M059J (cell line): ENCODE measurements around the gene CD28. TPM values are rescaled to one million over a fixed set of nuclear protein-coding genes. Genes with fewer than 3 reads are reported as not detected.
"Not testable (repeated sequence)": the region's sequence is repeated elsewhere in the genome, so short reads cannot be mapped to it uniquely, and the experiment has no call there.

Experiments used
- DNase-seq: peaks from one replicate; pipeline ENCODE4 v3.0.0-alpha.2; 2012; ENCODE audit warnings: low read depth
- total RNA-seq: library from RNA; depleted of rRNA; stranded (reverse); fragments of >200 nt; shearing (Covaris generic); gene quantifications from 2 replicates; pipeline ENCODE4 v1.2.3, GENCODE V29; 2014

Gene CD28
- total RNA-seq, 1 experiment from 2014 or later: not detected

DNA sequence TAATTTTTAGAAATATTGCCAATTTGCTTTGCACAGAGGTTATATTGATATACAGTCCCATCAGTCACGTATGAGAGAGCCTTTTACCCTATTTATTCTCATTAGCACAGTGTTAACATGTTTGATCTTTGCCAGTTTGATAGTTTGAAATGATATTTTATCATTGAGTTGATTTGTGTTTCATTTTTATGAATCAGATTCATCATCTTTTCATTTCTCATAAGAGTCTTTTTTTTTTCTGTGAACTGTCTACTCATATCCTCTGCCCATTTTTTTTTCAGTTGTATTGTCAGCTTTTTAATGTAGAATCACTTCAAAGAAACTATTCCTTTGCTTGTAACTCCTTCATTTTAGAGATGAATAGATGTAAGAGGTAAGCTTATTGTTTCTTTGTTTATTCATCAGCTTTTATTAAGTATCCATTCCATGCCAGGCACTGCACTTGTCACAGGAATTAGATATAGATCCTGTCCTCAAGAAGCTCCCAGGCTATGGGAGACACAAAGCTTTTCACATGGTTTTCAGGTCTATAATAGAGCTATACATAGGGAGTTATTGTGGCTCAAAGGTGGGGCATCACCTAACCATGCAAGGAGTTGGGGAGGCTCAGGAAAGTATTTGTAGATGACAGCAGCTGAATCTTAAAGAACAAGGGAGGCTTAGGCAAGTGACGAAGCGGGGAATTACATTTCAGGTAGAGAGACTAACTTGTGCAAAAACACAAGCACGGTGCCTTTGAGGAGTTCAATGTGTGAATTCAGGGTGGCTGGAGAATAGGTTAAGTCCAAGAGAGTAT is 42.1 kb downstream of the CD28 start:
- no peak for DNase-seq

DNA sequence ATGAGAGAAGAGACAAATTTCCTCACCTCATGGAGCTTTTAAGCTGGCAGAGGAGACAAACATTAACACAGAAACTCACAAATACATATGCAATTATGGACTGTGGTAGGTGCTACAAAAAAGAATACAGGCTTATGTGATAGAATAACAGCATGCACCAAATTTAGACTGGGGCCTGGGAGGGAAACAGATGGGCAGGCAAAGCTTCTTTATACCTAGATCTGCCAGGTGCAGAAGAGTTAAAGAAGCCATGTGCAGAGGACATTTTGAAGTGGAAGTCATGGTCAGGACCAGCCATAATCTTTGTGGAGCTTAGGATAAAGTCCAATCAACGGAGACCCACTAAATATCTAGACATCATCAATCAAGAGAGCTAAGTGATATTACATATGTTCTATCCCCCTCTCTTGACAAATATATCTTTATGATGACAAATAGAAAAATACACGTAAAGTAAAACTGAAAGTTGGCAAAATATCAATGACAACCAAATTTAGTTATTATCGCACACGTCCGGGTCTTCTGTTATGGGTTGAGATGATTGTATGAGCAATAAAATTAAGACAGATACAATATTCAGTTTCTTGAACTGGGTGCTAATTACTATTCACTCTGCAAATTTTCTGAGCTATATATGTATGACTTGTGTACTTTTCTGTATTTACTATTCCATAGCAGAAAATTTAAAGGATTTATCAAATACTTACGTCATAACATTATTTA is 44.1 kb downstream of the CD28 start:
- no peak for DNase-seq

DNA sequence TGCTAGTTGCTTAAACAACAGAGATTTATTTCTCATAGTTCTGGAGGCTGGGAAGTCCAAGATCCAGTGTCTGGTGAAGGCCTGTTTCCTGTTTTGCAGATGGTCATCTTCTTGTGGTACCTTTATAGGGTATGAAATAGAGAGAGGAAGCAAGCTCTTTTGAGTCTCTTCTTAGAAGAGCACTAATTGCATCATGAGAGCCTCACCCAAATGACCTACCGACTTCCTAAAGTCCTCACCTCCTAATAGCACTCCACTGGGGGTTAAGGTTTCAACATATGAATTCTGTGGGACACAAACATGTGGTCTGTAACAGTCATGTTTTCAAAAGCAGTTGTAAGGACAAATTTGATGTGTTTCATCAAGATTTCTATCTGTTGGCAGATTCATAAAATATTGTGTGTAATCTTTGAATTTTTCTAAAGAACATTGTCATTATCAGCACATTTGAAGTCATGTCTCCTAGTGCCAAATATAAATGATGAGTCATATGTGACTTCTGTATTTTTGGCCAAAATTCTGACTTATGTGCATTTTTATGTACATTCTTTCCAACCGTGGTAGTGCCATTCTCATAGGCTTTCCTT is 45.3 kb downstream of the CD28 start:
- DNase-seq: no peak

DNA sequence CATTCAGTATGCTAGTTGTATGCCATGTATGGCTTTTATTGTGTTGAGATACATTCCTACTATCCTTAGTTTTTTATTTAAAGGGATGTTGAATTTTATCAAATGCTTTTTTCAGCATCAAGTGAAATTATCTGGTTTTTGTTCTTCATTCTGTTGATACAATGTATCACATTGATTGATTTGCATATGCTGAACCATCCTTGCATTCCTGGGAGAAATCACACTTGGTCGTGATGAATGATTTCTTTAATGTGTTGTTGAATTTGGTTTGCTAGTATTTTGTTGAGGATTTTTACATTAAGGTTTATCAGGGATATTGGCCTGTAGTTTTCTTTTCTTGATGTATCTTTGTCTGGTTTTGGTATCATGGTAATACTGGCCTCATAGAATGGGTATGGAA is 49.7 kb downstream of the CD28 start:
- no peak for DNase-seq

DNA sequence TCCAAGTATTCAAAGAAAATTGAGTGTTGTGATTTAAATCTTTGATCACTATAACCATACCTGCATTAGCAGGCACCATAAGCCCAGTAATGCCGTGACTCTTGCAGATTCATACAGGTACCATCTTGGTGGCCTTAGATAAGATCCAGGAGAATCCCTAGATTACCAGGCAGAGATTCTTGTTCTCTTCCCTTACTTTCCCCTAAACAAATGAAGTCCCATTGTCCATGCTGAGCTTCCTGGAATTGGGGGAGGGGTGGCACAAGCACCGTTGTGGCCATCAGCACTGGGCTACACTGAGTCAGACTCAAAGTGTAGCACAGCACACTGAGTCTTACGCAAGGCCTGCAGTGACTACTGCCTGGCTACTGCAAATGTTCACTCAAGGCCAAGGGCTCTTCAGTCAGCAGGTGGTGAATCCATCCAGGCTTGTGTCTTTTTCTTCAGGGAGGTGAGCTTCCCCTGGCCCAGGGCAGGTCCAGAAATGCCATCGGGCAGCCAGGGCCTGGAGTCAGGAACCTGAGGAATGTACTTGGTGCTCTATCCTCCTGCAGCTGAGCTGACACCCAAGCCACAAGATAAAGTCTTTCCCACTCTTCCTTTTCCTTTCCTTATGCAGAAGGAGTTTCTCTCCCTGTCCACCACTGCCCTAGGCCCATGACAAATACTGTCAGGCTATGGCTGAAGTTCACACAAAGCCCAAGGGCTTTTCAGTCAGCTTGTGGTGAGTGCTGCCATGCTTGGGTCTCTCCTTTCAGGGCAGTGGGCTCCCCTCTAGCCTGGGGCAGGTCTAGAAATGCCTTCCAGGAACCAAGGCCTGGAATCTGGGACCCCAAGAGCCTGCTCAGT is 52.6 kb downstream of the CD28 start:
- peak; percentile 91 for DNase-seq

DNA sequence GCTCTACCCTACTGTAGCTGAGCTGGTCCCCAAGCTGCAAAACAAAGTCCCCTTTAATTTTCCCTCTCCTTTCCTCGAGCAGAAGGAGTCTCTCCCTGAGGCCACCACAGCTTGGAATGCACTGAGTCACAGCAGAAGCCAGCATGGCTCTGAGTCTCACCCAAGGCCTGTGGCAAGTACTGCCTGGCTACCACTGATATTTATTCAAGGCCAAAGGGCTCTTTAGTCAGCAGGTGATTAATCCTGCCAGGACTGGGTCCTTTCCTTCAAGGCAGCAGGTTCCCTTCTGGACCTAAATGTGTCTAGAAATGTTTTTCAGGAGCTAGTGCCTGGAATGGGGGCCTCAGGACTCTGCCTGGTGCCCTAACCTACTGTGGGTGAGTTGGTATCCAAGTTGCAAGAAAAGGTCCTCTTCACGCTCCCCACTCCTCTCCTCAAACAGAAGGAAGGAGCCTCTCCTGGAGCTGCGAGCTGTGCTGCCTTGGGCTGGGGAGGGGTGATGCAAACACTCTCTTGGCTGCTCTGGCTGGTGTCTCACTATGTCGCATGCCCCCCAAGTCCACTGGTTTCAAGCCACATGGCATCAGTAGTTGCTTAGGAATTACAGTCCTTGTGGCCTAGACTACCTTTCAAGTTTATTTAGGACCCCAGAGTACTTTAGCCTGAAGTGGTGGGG is 53.4 kb downstream of the CD28 start:
- DNase-seq: peak; percentile 98

DNA sequence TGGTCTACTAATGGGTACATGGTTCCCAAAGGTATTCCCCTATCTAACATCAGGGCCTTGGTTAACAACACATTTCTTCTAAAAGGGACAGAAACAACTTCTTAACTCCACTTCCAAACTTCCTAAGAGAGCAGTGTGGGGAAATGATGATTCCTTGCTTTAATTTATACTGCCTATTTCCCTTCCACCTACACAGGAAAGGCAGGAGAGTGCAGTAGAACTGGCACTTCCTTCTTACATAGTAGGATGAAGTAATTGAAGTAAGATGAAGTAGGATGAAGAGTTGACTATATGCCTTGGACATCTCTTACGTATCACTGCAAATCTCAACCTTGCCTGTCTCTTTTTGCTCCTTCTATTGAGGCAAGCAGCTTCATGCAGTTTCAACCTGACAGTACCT is 54.7 kb downstream of the CD28 start:
- no peak for DNase-seq

DNA sequence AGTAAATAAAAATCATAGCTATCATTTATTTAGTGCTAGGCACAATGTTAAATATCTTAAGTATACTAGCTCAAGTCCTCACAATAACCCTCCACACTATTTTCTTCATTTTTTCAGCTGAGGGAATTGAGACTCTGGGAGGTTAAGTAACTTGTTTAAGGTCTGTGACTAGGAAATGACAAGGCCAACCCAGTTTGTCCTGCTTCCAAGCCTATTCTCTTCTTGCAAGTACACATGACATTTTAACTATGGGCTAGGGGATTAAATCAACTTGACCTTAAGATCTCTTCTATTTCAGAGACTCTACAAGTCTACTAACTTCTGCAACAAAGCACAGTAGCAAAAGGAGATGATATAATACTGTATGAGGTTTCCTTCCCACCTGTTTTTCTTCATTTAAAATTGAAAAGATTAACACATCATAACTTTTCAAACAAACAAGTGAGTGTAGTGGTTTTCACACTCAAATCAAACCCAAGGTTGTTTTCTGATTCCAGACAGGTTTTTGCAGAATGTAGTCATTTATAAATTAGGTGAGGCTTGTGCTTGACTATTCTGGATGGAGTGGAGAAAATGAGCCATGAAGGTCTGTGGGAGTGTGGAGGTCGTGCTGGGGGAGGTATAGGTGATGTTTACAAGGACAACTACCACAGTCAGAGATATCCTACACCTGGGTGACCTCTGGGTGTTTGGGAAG is 57.0 kb downstream of the CD28 start:
- no peak for DNase-seq

DNA sequence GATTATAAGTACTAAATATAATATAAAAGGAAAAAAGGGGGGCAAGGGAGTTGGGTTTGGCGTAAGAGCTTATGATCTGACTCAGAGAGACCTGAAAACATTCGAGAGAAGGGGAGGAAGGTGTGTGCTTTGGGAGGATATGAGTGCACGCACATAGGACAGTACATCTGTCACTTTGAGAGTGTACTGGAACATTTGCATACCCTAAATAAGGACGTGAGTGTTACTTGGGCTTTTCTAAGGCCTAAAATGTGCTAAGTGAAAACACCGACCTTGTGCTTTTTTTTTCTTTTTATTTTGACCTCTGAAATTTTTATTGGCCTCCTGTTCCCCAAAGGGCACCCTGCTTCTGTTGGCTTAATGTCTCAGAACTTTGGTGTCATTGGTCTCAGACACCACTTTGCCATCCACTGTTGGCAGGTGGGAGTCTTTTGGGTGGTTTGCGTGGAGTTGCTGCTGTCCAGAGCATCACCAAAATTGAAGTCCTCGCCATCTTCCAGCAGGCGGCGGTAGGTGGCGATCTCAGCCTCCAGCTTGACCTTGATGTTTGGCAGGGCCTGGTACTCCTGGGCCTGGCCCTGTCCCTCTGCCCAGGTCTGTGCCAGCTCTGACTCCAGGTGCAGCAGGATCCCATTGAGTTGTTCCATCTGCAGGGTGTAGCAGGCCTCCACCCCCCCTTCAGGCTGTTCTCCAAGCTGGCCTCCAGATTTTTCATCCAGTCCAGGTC is 57.7 kb downstream of the CD28 start:
- DNase-seq: no peak

DNA sequence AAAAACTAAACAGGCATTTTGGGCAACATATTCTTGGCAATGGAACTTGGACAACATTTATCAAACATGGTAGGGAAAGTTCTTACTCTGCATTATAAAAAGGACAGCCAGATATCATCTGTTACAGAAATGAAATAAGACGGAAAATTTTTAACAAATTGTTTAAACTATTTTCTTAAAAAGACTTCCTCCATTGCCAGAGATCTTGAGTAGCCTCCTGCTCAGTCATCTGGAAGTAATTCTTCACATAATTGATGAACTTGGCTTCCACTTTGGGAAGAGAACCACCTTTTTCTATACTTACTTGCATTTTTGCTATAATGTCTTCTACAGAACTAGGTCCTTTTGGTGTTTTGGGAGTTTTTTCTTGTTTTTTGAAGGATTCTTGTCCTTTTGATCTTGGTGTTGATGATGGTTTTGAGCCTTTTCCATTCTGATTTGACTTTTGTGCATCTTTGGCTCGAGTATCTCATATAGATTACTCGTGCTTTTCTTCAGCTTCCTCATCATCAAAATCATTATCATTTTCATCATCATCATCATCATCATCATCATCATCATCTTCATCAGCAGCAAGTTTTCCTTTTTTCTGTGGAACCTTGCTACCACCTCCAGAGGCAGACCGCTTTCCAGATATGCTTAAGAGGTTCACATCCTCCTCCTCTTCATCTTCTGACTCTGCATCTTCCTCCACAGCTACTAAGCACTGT is 66.2 kb downstream of the CD28 start:
- no peak for DNase-seq

DNA sequence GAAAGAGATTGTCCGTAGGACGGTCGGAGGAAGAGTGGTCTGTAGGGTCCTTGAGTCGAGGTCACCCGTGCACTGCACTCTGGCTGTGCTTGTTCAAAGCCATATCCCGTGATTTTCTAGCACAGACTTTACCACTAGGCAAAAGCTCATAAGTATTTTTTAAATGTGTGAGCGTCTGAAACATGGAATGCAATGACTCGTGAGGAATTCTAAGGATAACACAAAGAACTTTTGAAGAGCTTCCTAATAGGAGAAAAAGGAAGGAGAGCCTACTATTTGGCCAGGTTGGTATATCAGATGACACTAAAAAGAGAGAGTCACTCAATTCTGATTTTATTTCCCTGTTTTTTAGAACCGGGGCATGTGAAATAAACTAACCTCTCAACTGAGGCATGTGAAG is 68.3 kb downstream of the CD28 start:
- peak; percentile 20 for DNase-seq

DNA sequence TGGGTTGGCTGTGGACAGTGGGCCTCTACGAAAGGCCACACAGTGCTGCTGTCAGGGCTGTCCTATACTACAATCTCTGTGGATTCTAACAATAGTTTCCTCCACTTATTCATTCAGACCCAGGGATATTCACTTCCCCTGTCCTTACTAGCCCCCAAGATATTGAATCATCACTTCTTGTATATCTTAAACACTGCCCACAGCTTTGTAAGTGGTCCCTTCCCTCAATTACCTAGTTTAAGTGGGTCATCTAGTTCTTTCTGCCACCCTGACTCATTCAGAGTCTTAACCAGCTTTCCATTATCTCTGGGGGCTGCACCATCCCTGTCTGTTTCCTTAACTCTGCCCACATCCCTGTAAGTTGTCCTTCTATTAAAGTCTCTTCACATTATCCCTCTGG is 69.2 kb downstream of the CD28 start:
- DNase-seq: no peak

DNA sequence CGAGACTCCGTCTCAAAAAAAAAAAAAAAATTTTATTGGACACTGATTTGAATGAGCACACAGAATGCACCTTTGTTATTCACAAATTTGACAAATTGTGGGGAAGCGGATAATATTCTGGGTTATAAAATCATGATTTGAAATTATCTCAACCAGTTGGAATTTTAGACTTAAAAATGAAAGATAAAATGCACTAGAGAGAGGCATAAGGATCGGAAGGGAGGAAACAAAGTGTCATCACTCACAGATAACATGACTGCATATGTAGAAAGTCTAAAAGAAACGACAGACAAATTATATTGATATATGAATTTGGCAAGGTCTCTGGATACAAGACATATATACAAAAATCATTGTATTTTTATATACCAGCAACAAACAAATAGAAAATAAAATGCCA is 70.6 kb downstream of the CD28 start:
- no peak for DNase-seq

DNA sequence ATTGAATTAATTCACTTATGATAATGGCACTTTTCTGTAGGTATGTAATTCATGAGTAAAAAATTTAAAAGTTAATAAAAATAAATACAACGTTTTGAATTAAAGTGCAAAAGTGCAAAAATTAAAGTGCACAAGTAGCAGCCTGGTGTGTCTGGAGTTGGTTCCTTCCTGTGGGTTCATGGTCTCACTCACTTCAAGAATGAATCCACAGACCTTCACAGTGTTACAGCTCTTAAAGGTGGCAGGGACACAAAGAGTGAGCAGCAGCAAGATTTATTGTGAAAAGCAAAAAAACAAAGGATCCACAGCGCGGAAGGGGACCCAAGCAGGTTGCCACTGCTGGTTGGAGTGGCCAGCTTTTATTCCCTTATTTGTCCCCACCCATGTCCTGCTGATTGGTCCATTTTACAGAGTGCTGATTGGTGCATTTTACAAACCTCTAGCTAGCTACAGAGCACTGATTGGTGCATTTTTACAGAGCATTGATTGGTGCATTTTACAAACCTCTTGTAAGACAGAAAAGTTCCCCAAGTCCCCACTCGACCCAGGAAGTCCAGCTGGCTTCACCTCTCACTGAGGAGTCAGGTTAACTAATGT is 73.1 kb downstream of the CD28 start:
- not testable (repeated sequence) for DNase-seq

DNA sequence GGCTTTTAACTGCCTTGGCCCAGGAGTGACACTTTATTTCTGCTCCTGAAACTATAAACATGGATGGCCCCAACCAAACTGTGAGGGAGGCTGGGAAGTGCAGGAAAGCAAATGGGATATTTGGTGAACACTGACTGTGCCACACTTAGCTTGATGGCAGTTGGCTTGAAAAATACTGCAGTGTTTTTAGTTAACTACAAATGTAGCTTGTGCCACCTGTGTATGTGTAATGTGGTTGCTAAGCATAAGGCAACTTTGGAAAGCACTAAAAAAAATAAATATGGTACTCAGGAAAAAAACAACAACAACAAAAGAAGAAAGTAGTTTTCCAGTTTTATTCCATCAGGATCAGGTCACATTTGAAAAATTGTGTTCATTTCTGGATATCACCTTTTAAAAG is 73.8 kb downstream of the CD28 start:
- DNase-seq: no peak

DNA sequence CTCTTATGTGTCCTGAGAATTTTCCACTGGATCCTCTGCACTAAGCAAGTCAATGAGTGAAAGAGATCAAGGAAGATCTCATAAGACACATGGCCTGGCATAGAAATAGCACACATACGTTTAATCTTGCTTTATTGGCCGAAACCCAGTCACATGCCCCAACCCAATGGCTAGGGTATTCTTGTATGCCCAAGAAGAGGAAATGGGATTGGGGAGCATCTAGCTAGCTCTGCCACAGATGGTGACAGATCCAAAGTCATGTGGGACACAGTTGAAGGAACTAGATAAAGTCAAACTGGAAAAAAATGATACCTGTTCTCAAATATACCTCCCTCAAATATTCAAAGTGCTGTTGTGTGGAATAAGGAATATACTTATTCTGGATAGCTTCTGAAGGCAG is 74.7 kb downstream of the CD28 start:
- no peak for DNase-seq

DNA sequence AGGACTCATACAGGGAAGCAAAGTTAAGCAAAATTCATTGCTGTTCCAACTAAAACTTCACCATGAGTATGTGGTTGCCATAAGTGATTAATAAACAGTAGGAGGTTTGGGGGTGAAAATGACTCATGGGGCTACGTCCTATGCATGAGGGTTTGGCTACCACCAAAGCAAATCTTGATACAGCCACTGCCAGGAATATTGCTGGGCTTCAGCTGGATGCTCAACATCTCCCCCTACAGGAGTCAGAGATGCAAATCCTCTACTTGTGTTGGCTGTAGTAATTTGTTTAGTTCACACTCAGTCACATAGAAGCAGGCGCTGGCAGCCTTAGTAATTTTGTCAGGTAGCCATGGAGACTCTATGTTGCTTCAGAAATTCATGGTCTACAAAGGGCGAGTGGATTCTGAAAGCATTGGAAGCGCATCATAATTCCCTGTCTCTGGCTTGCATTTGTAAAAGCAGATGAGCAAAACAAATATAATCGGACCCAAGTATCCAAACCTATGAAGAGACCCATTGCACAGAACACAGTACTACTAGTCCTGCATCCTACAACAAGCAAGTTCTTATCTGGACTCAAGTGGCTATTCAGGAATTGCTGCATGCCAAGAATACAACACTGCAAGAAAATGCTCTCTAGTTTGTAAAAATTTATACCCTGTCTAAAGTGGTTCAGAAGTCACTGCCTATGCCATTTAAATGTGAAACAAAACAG is 76.0 kb downstream of the CD28 start:
- DNase-seq: peak; percentile 97

DNA sequence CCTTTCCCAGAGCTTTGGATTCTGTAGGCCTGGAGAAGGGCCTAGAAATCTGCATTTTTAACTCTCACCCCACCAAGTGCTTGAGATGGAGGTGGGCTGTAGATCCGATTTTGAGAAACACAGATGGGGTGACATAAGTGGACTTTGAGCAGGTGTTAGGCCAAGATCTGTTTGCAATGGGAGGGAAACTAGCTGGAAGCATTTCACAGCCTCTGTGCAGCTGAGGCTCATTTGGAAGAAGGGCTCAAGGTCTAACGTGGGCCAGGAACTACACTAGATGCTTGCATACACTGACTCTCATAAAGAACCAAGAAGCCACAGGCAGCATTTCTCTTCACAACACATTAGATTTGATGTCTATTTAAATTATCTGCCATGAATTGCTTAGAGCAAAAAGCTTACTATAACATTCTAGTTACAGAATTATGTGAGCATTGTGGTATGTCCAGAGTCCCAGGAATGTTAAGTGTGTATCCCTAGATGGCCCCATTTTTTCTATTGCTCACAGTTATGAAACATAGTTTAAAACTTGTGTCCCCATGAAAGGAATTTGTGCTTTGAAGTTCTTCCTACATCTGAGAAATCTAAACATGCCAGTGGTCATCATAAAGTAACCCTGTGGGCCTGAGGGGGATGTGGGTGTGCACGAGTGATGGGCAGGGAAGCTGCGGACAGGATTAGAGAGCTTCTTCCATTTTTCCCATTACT is 77.2 kb downstream of the CD28 start:
- peak; percentile 71 for DNase-seq
